H1 (cell line): ENCODE measurements around the gene DIS3L. TPM values are rescaled to one million over a fixed set of nuclear protein-coding genes. Genes with fewer than 3 reads are reported as not detected.

ENCODE experiments used
- CTCF ChIA-PET: fragments of 300-600 bp; sonication (Branson Sonifier 250); formaldehyde crosslinking; loops from one replicate; lab custom pipeline; 2021; ENCODE audit not compliant: partially characterized antibody; lab: Charles Lee
- POLR2A ChIA-PET: fragments of 300-600 bp; sonication (Branson Sonifier 250); formaldehyde crosslinking; loops from one replicate; lab custom pipeline; 2021; ENCODE audit warnings: inconsistent platforms; ENCODE audit not compliant: partially characterized antibody; lab: Charles Lee
- DNase-seq, 2 experiments: peaks; one replicate each; pipeline versions ENCODE4 v3.0.0 to v3.0.0-alpha.2; 2010 to 2022; ENCODE audit warnings: low spot score in 2 of 2, low read depth in 1 of 2, mixed read lengths in 1 of 2
- FAIRE-seq: peaks from 2 replicates; lab custom pipeline; 2011; peaks lifted over from hg19 to GRCh38; lab: Jason Lieb, UNC
- H2AFZ ChIP-seq: 2 replicates; pipeline ENCODE4 v1.8.1; 2012; ENCODE audit warnings: low read length, inconsistent platforms
- H2AK5ac ChIP-seq: 2 replicates; pipeline ENCODE4 v1.6.1; 2013; ENCODE audit warnings: low read depth, low read length
- H2BK120ac ChIP-seq: replicated peaks from 2 replicates; pipeline ENCODE3; 2013; ENCODE audit warnings: low read depth, low read length, inconsistent platforms
- H2BK12ac ChIP-seq: 2 replicates; pipeline ENCODE4 v1.6.1; 2013; ENCODE audit warnings: low read depth, low read length
- H2BK15ac ChIP-seq: 2 replicates; pipeline ENCODE4 v1.6.1; 2013; ENCODE audit warnings: low read length
- H2BK20ac ChIP-seq: 2 replicates; pipeline ENCODE4 v1.6.1; 2013; ENCODE audit warnings: low read length
- H2BK5ac ChIP-seq: 2 replicates; pipeline ENCODE4 v1.6.1; 2013; ENCODE audit warnings: low read depth, low read length
- H3K14ac ChIP-seq: 2 replicates; pipeline ENCODE4 v1.6.1; 2013; ENCODE audit warnings: inconsistent platforms; ENCODE audit not compliant: insufficient read length
- H3K18ac ChIP-seq: 2 replicates; pipeline ENCODE4 v1.6.1; 2013; ENCODE audit warnings: low read length; ENCODE audit errors: extremely low read depth
- H3K23ac ChIP-seq: 2 replicates; pipeline ENCODE4 v1.6.1; 2013; ENCODE audit warnings: inconsistent platforms; ENCODE audit not compliant: insufficient read length
- H3K23me2 ChIP-seq: 2 replicates; pipeline ENCODE4 v1.6.1; 2013; ENCODE audit warnings: low read depth, low read length
- H3K27ac ChIP-seq: 2 replicates; pipeline ENCODE4 v1.6.1; 2011; ENCODE audit warnings: low read depth, low read length, inconsistent platforms
- H3K27me3 ChIP-seq, 4 experiments: replicated peaks in 1 of 4; 1 replicate in 1 of 4; 2 replicates in 3 of 4; pipeline versions ENCODE4 v1.6.1 to v1.8.1; 2011 to 2013; ENCODE audit warnings: low read length in 3 of 4, mild to moderate bottlenecking in 3 of 4, inconsistent platforms in 2 of 4, mixed read lengths in 2 of 4, moderate library complexity in 1 of 4; ENCODE audit not compliant: control insufficient read depth in 3 of 4, insufficient read depth in 3 of 4; ENCODE audit errors: extremely low read depth in 1 of 4
- H3K36me3 ChIP-seq, 4 experiments: 2 replicates each; pipeline versions ENCODE4 v1.6.1 to v1.8.1; 2011 to 2013; ENCODE audit warnings: mild to moderate bottlenecking in 4 of 4, low read length in 3 of 4, moderate library complexity in 2 of 4, control low read depth in 1 of 4, inconsistent platforms in 1 of 4; ENCODE audit not compliant: insufficient read depth in 4 of 4, control insufficient read depth in 2 of 4
- H3K4ac ChIP-seq: replicated peaks from 2 replicates; pipeline ENCODE3; 2013; ENCODE audit warnings: low read length, low read depth, mixed read lengths, inconsistent platforms; ENCODE audit not compliant: insufficient read length
- H3K4me1 ChIP-seq, 4 experiments: replicated peaks in 1 of 4; 1 replicate in 1 of 4; 2 replicates in 3 of 4; pipeline versions ENCODE4 v1.6.1 to v1.8.1; 2011 to 2013; ENCODE audit warnings: low read length in 3 of 4, inconsistent platforms in 2 of 4, mixed read lengths in 1 of 4; ENCODE audit not compliant: insufficient read depth in 4 of 4, control insufficient read depth in 3 of 4
- H3K4me2 ChIP-seq, 2 experiments: 2 replicates each; pipeline versions ENCODE4 v1.6.1 to v1.8.1; 2011 to 2013; ENCODE audit warnings: low read depth in 2 of 2, low read length in 2 of 2, control low read depth in 1 of 2, inconsistent platforms in 1 of 2, mild to moderate bottlenecking in 1 of 2; ENCODE audit not compliant: insufficient read depth in 1 of 2
- H3K4me3 ChIP-seq, 4 experiments: fragments of 200-600, 300-600 bp in 1 of 4; sonication (generic), shearing (Covaris generic), sonication (Bioruptor Twin) in 1 of 4; 2 replicates each; pipeline versions ENCODE4 v1.5.1 to v1.8.1; 2011 to 2016; ENCODE audit warnings: low read length in 4 of 4, low read depth in 3 of 4, control low read depth in 2 of 4, inconsistent platforms in 2 of 4, mild to moderate bottlenecking in 2 of 4, mixed read lengths in 1 of 4, moderate library complexity in 1 of 4; ENCODE audit not compliant: insufficient read depth in 2 of 4; ENCODE audit errors: extremely low read depth in 1 of 4
- H3K56ac ChIP-seq: replicated peaks from 2 replicates; pipeline ENCODE3; 2013; ENCODE audit warnings: low read depth, mild to moderate bottlenecking, mixed read lengths, low read length, inconsistent platforms; ENCODE audit not compliant: insufficient read length
- H3K79me1 ChIP-seq: 2 replicates; pipeline ENCODE4 v1.6.1; 2013; ENCODE audit warnings: low read depth, low read length, control low read depth
- H3K79me2 ChIP-seq, 2 experiments: 2 replicates each; pipeline versions ENCODE4 v1.6.1 to v1.8.1; 2012 to 2013; ENCODE audit warnings: low read length in 2 of 2, mild to moderate bottlenecking in 2 of 2, inconsistent platforms in 1 of 2; ENCODE audit not compliant: insufficient read depth in 2 of 2, control insufficient read depth in 1 of 2
- H3K9ac ChIP-seq, 4 experiments: replicated peaks in 1 of 4; 1 replicate in 1 of 4; 2 replicates in 3 of 4; pipeline versions ENCODE4 v1.6.1 to v1.8.1; 2011 to 2013; ENCODE audit warnings: low read depth in 3 of 4, low read length in 3 of 4, control low read depth in 2 of 4, mild to moderate bottlenecking in 2 of 4, moderate library complexity in 2 of 4, inconsistent platforms in 1 of 4; ENCODE audit errors: extremely low read depth in 1 of 4
- H3K9me3 ChIP-seq, 2 experiments: 2 replicates each; pipeline versions ENCODE4 v1.6.1 to v1.8.1; 2012 to 2013; ENCODE audit warnings: mild to moderate bottlenecking in 2 of 2, moderate library complexity in 2 of 2, control low read depth in 1 of 2, inconsistent platforms in 1 of 2, low read depth in 1 of 2, low read length in 1 of 2, mixed read lengths in 1 of 2; ENCODE audit not compliant: insufficient read depth in 2 of 2
- H4K20me1 ChIP-seq, 2 experiments: replicated peaks in 1 of 2; 2 replicates each; pipeline versions ENCODE3 to v1.8.1; 2011 to 2013; ENCODE audit warnings: inconsistent platforms in 2 of 2, low read length in 2 of 2, mild to moderate bottlenecking in 1 of 2; ENCODE audit not compliant: insufficient read depth in 2 of 2, control insufficient read depth in 1 of 2
- H4K5ac ChIP-seq: 2 replicates; pipeline ENCODE4 v1.6.1; 2013; ENCODE audit warnings: low read length, low read depth, mixed read lengths, inconsistent platforms; ENCODE audit not compliant: insufficient read length
- H4K8ac ChIP-seq: 2 replicates; pipeline ENCODE4 v1.8.0; 2013; ENCODE audit warnings: mild to moderate bottlenecking, moderate library complexity, low read length, inconsistent platforms; ENCODE audit not compliant: insufficient read depth; ENCODE audit errors: extremely low read depth
- H4K91ac ChIP-seq: replicated peaks from 2 replicates; pipeline ENCODE3; 2013; ENCODE audit warnings: low read length, mixed read lengths, inconsistent platforms; ENCODE audit not compliant: insufficient read length
- NRF1 ChIP-seq: IDR thresholded peaks from 2 replicates; pipeline ENCODE4 v1.6.1; 2011; ENCODE audit warnings: mild to moderate bottlenecking, low read depth, low read length, improper control_type of control experiment
- POU5F1 ChIP-seq: IDR thresholded peaks from 2 replicates; pipeline ENCODE4 v1.6.1; 2011; ENCODE audit warnings: low read depth, mild to moderate bottlenecking, low read length, moderate library complexity
- SIN3A ChIP-seq, 2 experiments: IDR thresholded peaks in 1 of 2; conservative IDR thresholded peaks in 1 of 2; 2 replicates each; pipeline ENCODE4 v1.6.1; 2011 to 2012; ENCODE audit warnings: low read length in 2 of 2, improper control_type of control experiment in 1 of 2, low read depth in 1 of 2, mild to moderate bottlenecking in 1 of 2
- WGBS, 2 experiments: shearing (Covaris generic) in 1 of 2; methylation state at CpG; one replicate each; pipeline versions ENCODE4 v1.1.6 to v1.1.7; 2013 to 2015; ENCODE audit warnings: low lambda C conversion rate in 2 of 2, mixed read lengths in 2 of 2, inconsistent platforms in 1 of 2, low coverage in 1 of 2, missing lambda C conversion rate in 1 of 2; ENCODE audit not compliant: insufficient replicate concordance in 2 of 2, insufficient coverage in 1 of 2, insufficient read length in 1 of 2; ENCODE audit errors: extremely low coverage in 1 of 2, missing lambda C conversion rate in 1 of 2; 5-methylcytosine and 5-hydroxymethylcytosine counted together
- polyA plus RNA-seq, 7 experiments: library from polyadenylated mRNA; depleted of rRNA in 3 of 7; stranded (reverse) in 5 of 7; unstranded in 2 of 7; fragments of >200 nt in 5 of 7; fragments of 200-250 nt in 2 of 7; gene quantifications; 1 replicate in 5 of 7; 2 replicates in 1 of 7; 4 replicates in 1 of 7; pipeline versions ENCODE4 v1.2.1 to v1.2.3, GENCODE V29; 2011 to 2013; ENCODE audit warnings: missing spikeins in 2 of 7, mixed read lengths in 2 of 7
- total RNA-seq: library from RNA; stranded (reverse); fragmentation: NEBNext Ultra II Directional; extraction: Animal tissue kit (Norgen Biotek cat#: 25700); gene quantifications from 2 replicates; pipeline ENCODE4 v1.2.1, GENCODE V29; 2021

Gene DIS3L
- total and polyA plus RNA-seq, 2 of the 8 experiments (the other 6 are each of a cell fraction or from before 2014, with no cell fraction given), result 8.7 to 25.0 TPM

- no peak for FAIRE-seq
These were observed 85.6 kb downstream of the DIS3L start for GRCh38 chr15:66378814-66379430.

More at GRCh38 chr15:66378814-66379430, 85.6 kb downstream of the DIS3L start:
- POLR2A ChIA-PET, result interaction anchor here (0.6 kb wide), 1 partner anchor 47 kb away, joined by 5 read pairs; no protein-coding TSS in a partner anchor
- H2BK120ac ChIP-seq, result no peak overlapping the region
- no peaks in the 10 kb centered on the region for H3K4me1 ChIP-seq
- H4K5ac ChIP-seq, result no peak overlapping the region
- H3K4me2 ChIP-seq, result no peak overlapping the region
- no peak overlapping the region for H2BK20ac ChIP-seq
- H3K23ac ChIP-seq, result no peak overlapping the region
- no peak overlapping the region for H3K4me3 ChIP-seq
- peaks cover 3 to 6% of the 10 kb centered on the region in 2 experiments; a peak in 2 of 4 replicates for H3K9me3 ChIP-seq
- no peak overlapping the region for H4K8ac ChIP-seq
- H4K91ac ChIP-seq, result no peak overlapping the region
- TF ChIP-seq POU5F1 (no peak), SIN3A (conservative IDR thresholded peaks at IDR 0.05 in 1 of 2, IDR thresholded peaks at IDR 0.05 in 1 of 2; ENCODE audit: low read depth in 1 of 2, low read length in 2 of 2) (no peak), NRF1 (no peak)
- TF ChIP-seq, all 59 proteins: peak for 0
- 94% methylated on average over 7 of the region's 7 CpGs; no CpG with 5 or more reads in 1 of the 2 experiments for WGBS, 2 experiments
- Histone ChIP-seq H3K79me2 (no peaks in the 10 kb centered on the region), H3K18ac (no peak overlapping the region), H2BK5ac (no peak overlapping the region), H3K27ac (no peak overlapping the region), H3K27me3 (no peaks in the 10 kb centered on the region), H2AFZ (no peak overlapping the region), H3K36me3 (no peaks in the 10 kb centered on the region), H2BK12ac (no peak overlapping the region), H3K23me2 (no peaks in the 10 kb centered on the region), H4K20me1 (no peaks in the 10 kb centered on the region), H3K9ac (no peak overlapping the region), H2BK15ac (no peak overlapping the region), H2AK5ac (no peak overlapping the region), H3K56ac (no peak overlapping the region), H3K14ac (no peak overlapping the region), H3K79me1 (no peaks in the 10 kb centered on the region), H3K4ac (no peak overlapping the region)
- CTCF ChIA-PET, result interaction anchor here (0.7 kb wide), 2 partner anchors 74 to 399 kb away, joined by 3 read pairs; no protein-coding TSS in a partner anchor
- no peak for DNase-seq
